Adrenal gland (tissue), 12 donors: ENCODE measurements around the gene AGPAT4. TPM values are rescaled to one million over a fixed set of nuclear protein-coding genes. Genes with fewer than 3 reads are reported as not detected.

Experiments used
- DNase-seq, 7 donors: peaks; one replicate each; pipeline ENCODE4 v3.0.0-alpha.2; 2019 to 2020
- H3K27ac ChIP-seq, 5 donors: fragments of 200-600 bp; sonication (generic) in 4 of 5; 1 replicate in 3 of 5; 2 replicates in 2 of 5; pipeline versions ENCODE4 v1.5.1 to v1.8.0; 2016 to 2020; ENCODE audit warnings: mild to moderate bottlenecking in 1 of 5
- H3K27me3 ChIP-seq: fragments of 200-600 bp; 2 replicates; pipeline ENCODE4 v1.8.0; 2021
- H3K36me3 ChIP-seq, 2 donors: fragments of 200-600 bp; replicated peaks in 1 of 2; 1 replicate in 1 of 2; 2 replicates in 1 of 2; pipeline versions ENCODE4 v1.5.1 to v1.8.0; 2018 to 2022
- H3K4me1 ChIP-seq, 2 donors: fragments of 200-600 bp; replicated peaks in 1 of 2; 1 replicate in 1 of 2; 2 replicates in 1 of 2; pipeline versions ENCODE4 v1.5.1 to v1.8.0; 2018 to 2021
- H3K4me3 ChIP-seq, 4 donors: fragments of 200-600 bp; sonication (generic) in 3 of 4; one replicate each; pipeline ENCODE4 v1.5.1; 2016 to 2018
- H3K9me3 ChIP-seq, 3 donors: fragments of 200-600 bp; sonication (generic) in 1 of 3; replicated peaks in 1 of 3; 1 replicate in 2 of 3; 2 replicates in 1 of 3; pipeline versions ENCODE4 v1.5.1 to v1.8.0; 2016 to 2021
- CTCF ChIP-seq, 6 experiments: fragments of 450-650 bp in 4 of 6; fragments of 200-600 bp in 2 of 6; sonication (generic) in 1 of 6; IDR thresholded peaks; 1 replicate in 5 of 6; 2 replicates in 1 of 6; pipeline versions ENCODE4 v1.5.1 to v1.8.0; 2016 to 2021; ENCODE audit warnings: antibody characterized with exemption in 6 of 6, mild to moderate bottlenecking in 2 of 6, moderate library complexity in 1 of 6
- POLR2A ChIP-seq, 2 donors: fragments of 450-650 bp; IDR thresholded peaks; one replicate each; pipeline ENCODE4 v1.6.1; 2017; ENCODE audit warnings: antibody characterized with exemption in 2 of 2, mild to moderate bottlenecking in 2 of 2, moderate library complexity in 1 of 2
- WGBS, 4 donors: extraction: QIAGEN DNeasy Blood & Tissue Kit in 2 of 4; methylation state at CpG; one replicate each; pipeline versions ENCODE4 v1.1.5 to v1.1.7; 2013 to 2017; 5-methylcytosine and 5-hydroxymethylcytosine counted together
- intact Hi-C, 2 donors: fragments of 100-400 bp; cut with DNase I; formaldehyde crosslinking; loops; one replicate each; pipeline versions ENCODE4 v1.14.1 to v1.15.0; 2022 to 2023
- polyA plus RNA-seq, 3 donors: library from polyadenylated mRNA; stranded (reverse); fragments of 200-250 nt in 2 of 3; fragments of 350-450 nt in 1 of 3; fragmentation: Illumina TruSeq in 1 of 3; extraction: RNeasy Lipid Tissue Mini Kit (QIAGEN cat#74804) in 1 of 3; gene quantifications; one replicate each; pipeline ENCODE4 v1.2.3, GENCODE V29; 2013 to 2014
- total RNA-seq, 9 donors: library from RNA; depleted of rRNA in 4 of 9; stranded (reverse); fragments of >200 nt in 4 of 9; fragments of 120-200 nt in 1 of 9; fragmentation: NEBNext Ultra II Directional in 1 of 9; extraction: Animal tissue kit (Norgen Biotek cat#: 25700) in 1 of 9; gene quantifications; one replicate each; pipeline versions ENCODE4 v1.1.0 to v1.2.4, GENCODE V29; 2013 to 2023
- donor health status: healthy with polysubstance abuse.
- donor health status: Bipolar disorder and iron deficiency.
- donor health status: DM: yes; HTN: yes; CAD: no.
- donor health status: DM: no; HTN: no; CAD: no.
- donor health status: DM: no; HTN: no; CAD: no.
- donor health status: DM: yes; HTN: yes; CAD: no.

AGPAT4 gene
- total and polyA plus RNA-seq, 12 donors, result 2.2 to 13.1 (median 3.7) TPM

GRCh38 chr6:161255518-161255917, 18.3 kb downstream of the AGPAT4 start:
- Histone ChIP-seq H3K36me3 (no peaks in the 10 kb centered on the region), H3K4me1 (no peaks in the 10 kb centered on the region), H3K4me3 (no peak overlapping the region), H3K27me3 (no peaks in the 10 kb centered on the region), H3K27ac (no peak overlapping the region), H3K9me3 (no peaks in the 10 kb centered on the region)
- WGBS, 4 donors, result 89 to 96% (median 95%) methylated on average over 6 of the region's 6 CpGs
- TF ChIP-seq POLR2A (IDR thresholded peaks at IDR 0.05), result no peak
- intact Hi-C loops, result no loop called here
- no peak for DNase-seq

GRCh38 chr6:161254464-161255253, 19.2 kb downstream of the AGPAT4 start:
- intact Hi-C loops, result no loop called here
- no peak overlapping the region for H3K4me3 ChIP-seq
- H3K27ac ChIP-seq, result no peak overlapping the region
- no peaks in the 10 kb centered on the region for H3K36me3 ChIP-seq
- H3K27me3 ChIP-seq, result no peaks in the 10 kb centered on the region
- TF ChIP-seq POLR2A (IDR thresholded peaks at IDR 0.05), result no peak
- TF ChIP-seq CTCF (IDR thresholded peaks at IDR 0.05), result no peak
- H3K9me3 ChIP-seq, result no peaks in the 10 kb centered on the region
- no peaks in the 10 kb centered on the region for H3K4me1 ChIP-seq
- peak in 1 of 7 donors; percentile 60 for DNase-seq
- WGBS, 4 donors, result 81 to 88% (median 87%) methylated on average over 17 of the region's 17 CpGs

GRCh38 chr6:161254126-161254463, 19.8 kb downstream of the AGPAT4 start:
- H3K4me3 ChIP-seq, result no peak overlapping the region
- no peaks in the 10 kb centered on the region for H3K4me1 ChIP-seq
- H3K27ac ChIP-seq, result no peak overlapping the region
- no peaks in the 10 kb centered on the region for H3K27me3 ChIP-seq
- H3K9me3 ChIP-seq, result no peaks in the 10 kb centered on the region
- TF ChIP-seq CTCF (IDR thresholded peaks at IDR 0.05), result no peak
- TF ChIP-seq POLR2A (IDR thresholded peaks at IDR 0.05), result no peak
- intact Hi-C loops, result no loop called here
- DNase-seq, result no peak
- H3K36me3 ChIP-seq, result no peaks in the 10 kb centered on the region

GRCh38 chr6:161251345-161251744, 22.5 kb downstream of the AGPAT4 start:
- H3K36me3 ChIP-seq, result no peaks in the 10 kb centered on the region
- TF ChIP-seq CTCF (IDR thresholded peaks at IDR 0.05) (no peak), POLR2A (IDR thresholded peaks at IDR 0.05) (no peak)
- H3K27ac ChIP-seq, result no peak overlapping the region
- no peak overlapping the region for H3K4me3 ChIP-seq
- H3K9me3 ChIP-seq, result no peaks in the 10 kb centered on the region
- H3K4me1 ChIP-seq, result no peaks in the 10 kb centered on the region
- intact Hi-C loops, result no loop called here
- DNase-seq, result no peak
- WGBS, 4 donors, result 88 to 93% (median 90%) methylated on average over 8 of the region's 8 CpGs
- no peaks in the 10 kb centered on the region for H3K27me3 ChIP-seq

GRCh38 chr6:161249327-161249726, 24.5 kb downstream of the AGPAT4 start:
- Histone ChIP-seq H3K4me1 (no peaks in the 10 kb centered on the region), H3K27me3 (no peaks in the 10 kb centered on the region), H3K36me3 (no peaks in the 10 kb centered on the region), H3K27ac (no peak overlapping the region), H3K9me3 (no peaks in the 10 kb centered on the region), H3K4me3 (no peak overlapping the region)
- WGBS, 4 donors, result 95 to 97% (median 97%) methylated on average over 1 of the region's 1 CpG
- DNase-seq, result no peak
- TF ChIP-seq CTCF (IDR thresholded peaks at IDR 0.05), result no peak
- TF ChIP-seq POLR2A (IDR thresholded peaks at IDR 0.05), result no peak
- intact Hi-C loops, result no loop called here
